HG03060 (cell line): ENCODE measurements around the gene FBXL20.
"Not testable (repeated sequence)": the region's sequence is repeated elsewhere in the genome, so short reads cannot be mapped to it uniquely, and the experiment has no call there.

ENCODE experiments used
- ATAC-seq: cut with Tn5 transposase; IDR thresholded peaks from one replicate; pipeline ENCODE4 v1.9.1; 2021; ENCODE audit warnings: low read depth, moderate number of reproducible peaks; ENCODE audit not compliant: unreplicated experiment

The FBXL20 gene

GRCh38 chr17:39270923-39271322 is 130.5 kb downstream of the FBXL20 start:
- ATAC-seq = no peak

GRCh38 chr17:39264119-39264518 is 137.3 kb downstream of the FBXL20 start:
- ATAC-seq = no peak

GRCh38 chr17:39261286-39261685 is 140.1 kb downstream of the FBXL20 start:
- ATAC-seq = no peak

- no peak for ATAC-seq
Measured at GRCh38 chr17:39252788-39253460, 148.5 kb downstream of the FBXL20 start.

GRCh38 chr17:39251997-39252396 is 149.4 kb downstream of the FBXL20 start:
- ATAC-seq = no peak

- not testable (repeated sequence) for ATAC-seq
Measured at GRCh38 chr17:39250076-39250475, 151.3 kb downstream of the FBXL20 start.

- ATAC-seq = no peak
Measured at GRCh38 chr17:39246274-39246673, 155.2 kb downstream of the FBXL20 start.

GRCh38 chr17:39244600-39245570 is 156.5 kb downstream of the FBXL20 start:
- ATAC-seq = no peak

GRCh38 chr17:39244016-39244599 is 157.3 kb downstream of the FBXL20 start:
- no peak for ATAC-seq

GRCh38 chr17:39243155-39243554 is 158.3 kb downstream of the FBXL20 start:
- ATAC-seq = no peak

GRCh38 chr17:39240631-39241030 is 160.8 kb downstream of the FBXL20 start:
- ATAC-seq = no peak

- no peak for ATAC-seq
Measured at GRCh38 chr17:39239640-39240314, 161.6 kb downstream of the FBXL20 start.

GRCh38 chr17:39238311-39238972 is 163.0 kb downstream of the FBXL20 start:
- no peak for ATAC-seq

- no peak for ATAC-seq
Measured at GRCh38 chr17:39237586-39237985, 163.8 kb downstream of the FBXL20 start.

- no peak for ATAC-seq
Measured at GRCh38 chr17:39236981-39237441, 164.4 kb downstream of the FBXL20 start.

GRCh38 chr17:39236450-39236927 is 164.9 kb downstream of the FBXL20 start:
- no peak for ATAC-seq

- no peak for ATAC-seq
Measured at GRCh38 chr17:39235555-39236449, 165.6 kb downstream of the FBXL20 start.

GRCh38 chr17:39231591-39232551 is 169.6 kb downstream of the FBXL20 start:
- ATAC-seq = no peak
